NB4 (cell line): Measurements from ENCODE around the gene ZNF366.

Experiments
- DNase-seq: peaks from one replicate; pipeline ENCODE4 v3.0.0; 2010; ENCODE audit warnings: low read depth
- H3K4me3 ChIP-seq: one replicate; pipeline ENCODE4 v1.5.1; 2011; ENCODE audit warnings: mild to moderate bottlenecking, low read depth, low read length, moderate library complexity
- MYC ChIP-seq: IDR thresholded peaks from 2 replicates; pipeline ENCODE4 v1.6.1; 2011; ENCODE audit warnings: low read depth, low read length
- POLR2A ChIP-seq: IDR thresholded peaks from 2 replicates; pipeline ENCODE4 v1.6.1; 2011; ENCODE audit warnings: mild to moderate bottlenecking; ENCODE audit not compliant: insufficient read length; ENCODE audit errors: extremely low read depth
- TF ChIP-seq, protein P1 (sequence below): IDR thresholded peaks from 2 replicates; pipeline ENCODE4 v1.6.1; 2011; ENCODE audit warnings: low read depth, low read length
- TF ChIP-seq, protein P2 (sequence below): IDR thresholded peaks from one replicate; pipeline ENCODE4 v1.5.1; 2012; ENCODE audit warnings: low read depth, low read length

ZNF366 gene

DNA sequence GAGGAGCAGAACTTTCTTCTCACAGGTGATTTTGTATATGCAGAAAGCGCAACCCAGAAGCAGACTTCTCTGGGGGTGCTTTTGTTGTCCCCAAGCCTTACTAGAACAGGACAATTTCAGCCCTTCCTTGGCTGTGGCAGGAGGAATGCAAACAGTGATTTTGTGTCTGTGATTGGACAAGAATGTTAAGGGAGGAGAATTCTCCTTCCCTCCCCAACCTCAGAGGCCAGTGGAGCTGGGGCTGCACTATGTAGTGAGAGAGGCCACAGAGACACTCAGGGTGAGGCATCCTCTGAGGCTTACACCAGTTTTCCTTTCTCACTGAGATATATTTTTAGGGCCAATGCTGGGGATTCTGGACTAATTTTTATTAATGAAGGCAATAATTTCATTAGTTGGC, 58.8 kb downstream of the ZNF366 start:
- DNase-seq = no peak
- TF ChIP-seq POLR2A (no peak), MYC (no peak)
- TF ChIP-seq, protein P1, sequence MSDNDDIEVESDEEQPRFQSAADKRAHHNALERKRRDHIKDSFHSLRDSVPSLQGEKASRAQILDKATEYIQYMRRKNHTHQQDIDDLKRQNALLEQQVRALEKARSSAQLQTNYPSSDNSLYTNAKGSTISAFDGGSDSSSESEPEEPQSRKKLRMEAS = no peak
- no peak overlapping the region for H3K4me3 ChIP-seq

DNA sequence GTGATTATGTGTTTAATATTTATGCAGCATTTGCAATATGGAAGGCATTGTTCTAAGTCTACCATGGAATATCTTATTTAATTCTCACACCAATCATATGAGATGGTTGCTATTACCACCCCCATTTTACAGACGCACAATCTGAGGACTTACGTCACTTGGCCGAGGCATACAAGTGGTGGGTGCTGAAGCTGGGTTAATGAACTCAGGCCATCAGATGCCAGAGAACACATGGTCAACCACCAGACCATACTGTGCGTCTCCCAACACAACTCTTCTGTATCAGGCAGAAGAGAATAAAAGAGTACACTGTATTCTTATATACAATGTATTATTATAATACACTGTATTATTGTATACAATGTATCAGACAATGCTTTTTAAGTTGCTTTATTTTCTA, 59.5 kb downstream of the ZNF366 start:
- H3K4me3 ChIP-seq = no peak overlapping the region
- no peak for DNase-seq
- TF ChIP-seq MYC (no peak), POLR2A (no peak)
- TF ChIP-seq, protein P2, sequence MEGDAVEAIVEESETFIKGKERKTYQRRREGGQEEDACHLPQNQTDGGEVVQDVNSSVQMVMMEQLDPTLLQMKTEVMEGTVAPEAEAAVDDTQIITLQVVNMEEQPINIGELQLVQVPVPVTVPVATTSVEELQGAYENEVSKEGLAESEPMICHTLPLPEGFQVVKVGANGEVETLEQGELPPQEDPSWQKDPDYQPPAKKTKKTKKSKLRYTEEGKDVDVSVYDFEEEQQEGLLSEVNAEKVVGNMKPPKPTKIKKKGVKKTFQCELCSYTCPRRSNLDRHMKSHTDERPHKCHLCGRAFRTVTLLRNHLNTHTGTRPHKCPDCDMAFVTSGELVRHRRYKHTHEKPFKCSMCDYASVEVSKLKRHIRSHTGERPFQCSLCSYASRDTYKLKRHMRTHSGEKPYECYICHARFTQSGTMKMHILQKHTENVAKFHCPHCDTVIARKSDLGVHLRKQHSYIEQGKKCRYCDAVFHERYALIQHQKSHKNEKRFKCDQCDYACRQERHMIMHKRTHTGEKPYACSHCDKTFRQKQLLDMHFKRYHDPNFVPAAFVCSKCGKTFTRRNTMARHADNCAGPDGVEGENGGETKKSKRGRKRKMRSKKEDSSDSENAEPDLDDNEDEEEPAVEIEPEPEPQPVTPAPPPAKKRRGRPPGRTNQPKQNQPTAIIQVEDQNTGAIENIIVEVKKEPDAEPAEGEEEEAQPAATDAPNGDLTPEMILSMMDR = no peak
- TF ChIP-seq, protein P1 = no peak

DNA sequence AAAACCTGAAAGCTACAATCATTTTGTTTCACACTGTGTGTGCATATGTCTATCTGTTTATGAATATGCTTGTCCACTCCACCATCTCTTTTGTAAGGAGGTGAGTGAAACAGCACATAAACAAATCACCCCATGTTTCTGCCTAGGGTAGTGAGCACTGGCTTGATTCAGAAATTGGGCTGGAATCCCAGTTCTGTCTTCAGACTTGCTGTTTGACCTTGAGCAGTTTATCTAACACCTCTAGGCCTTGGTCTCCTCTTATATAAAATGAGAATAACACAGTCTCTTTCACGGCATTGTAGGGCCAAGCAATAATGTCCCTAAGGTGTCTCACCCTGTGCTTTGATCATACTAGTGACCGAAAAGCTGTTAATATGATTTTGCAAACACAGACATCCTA, 61.2 kb downstream of the ZNF366 start:
- H3K4me3 ChIP-seq = no peak overlapping the region
- DNase-seq = no peak
- TF ChIP-seq MYC (no peak), POLR2A (no peak)
- TF ChIP-seq, protein P2 = no peak
- TF ChIP-seq, protein P1 = no peak

DNA sequence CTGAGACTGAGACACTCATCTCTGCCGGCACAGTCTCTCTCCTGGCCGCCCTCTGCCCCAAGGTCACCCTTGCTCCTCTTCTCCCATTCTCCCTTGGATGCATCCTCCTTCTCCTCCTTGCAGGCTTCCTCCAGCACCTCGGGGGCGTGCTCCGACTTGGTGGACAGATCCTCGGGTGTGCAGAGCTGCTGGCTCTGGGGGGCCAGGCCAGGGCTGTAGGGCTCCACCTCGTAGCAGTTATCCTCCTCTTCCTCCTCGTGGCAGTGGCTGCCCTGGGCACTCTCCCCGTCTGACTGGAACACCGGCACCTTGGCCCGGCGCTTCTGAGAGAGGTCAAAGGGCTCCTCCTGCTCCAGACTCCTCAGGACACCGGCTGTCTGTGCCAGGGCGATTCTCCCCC, 63.3 kb downstream of the ZNF366 start:
- H3K4me3 ChIP-seq = no peak overlapping the region
- no peak for DNase-seq
- TF ChIP-seq MYC = no peak
- TF ChIP-seq, protein P2 = no peak
- TF ChIP-seq, protein P1 = no peak
- no peak for TF ChIP-seq POLR2A

DNA sequence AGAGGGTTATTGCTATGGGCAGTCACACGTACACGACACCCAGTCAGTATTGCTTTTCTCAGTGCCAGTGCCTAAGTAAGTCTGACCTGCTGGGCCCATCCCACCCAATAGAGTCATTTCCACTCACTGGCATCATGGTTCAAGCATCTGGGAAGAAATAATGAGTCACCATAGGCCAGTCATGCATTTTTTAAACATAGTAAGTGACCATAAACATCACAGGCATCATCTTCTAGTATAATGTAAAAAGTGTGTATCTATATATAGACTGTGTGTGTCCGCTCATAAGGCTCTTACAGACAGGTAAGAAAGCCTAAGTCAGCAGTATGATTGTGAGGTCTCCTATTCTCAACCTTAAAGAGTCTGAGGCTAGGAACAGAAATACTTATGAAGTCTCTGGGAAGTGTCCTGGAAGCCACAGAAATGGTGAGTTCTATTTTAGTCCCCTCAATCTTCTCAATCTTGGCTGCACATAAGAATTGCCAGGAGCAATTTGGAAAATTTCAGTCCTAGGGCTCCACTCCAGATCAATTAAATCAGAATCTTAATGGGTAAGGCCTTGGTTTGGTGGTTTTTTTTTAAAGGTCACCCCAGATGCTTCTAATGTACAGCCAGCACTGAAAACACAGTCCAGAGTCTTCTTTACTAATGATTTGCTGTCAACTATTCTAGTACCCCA, 65.2 kb downstream of the ZNF366 start:
- no peak for DNase-seq
- TF ChIP-seq, protein P1 = no peak
- TF ChIP-seq MYC = no peak
- TF ChIP-seq, protein P2 = no peak
- TF ChIP-seq POLR2A = no peak
- H3K4me3 ChIP-seq = no peak overlapping the region

DNA sequence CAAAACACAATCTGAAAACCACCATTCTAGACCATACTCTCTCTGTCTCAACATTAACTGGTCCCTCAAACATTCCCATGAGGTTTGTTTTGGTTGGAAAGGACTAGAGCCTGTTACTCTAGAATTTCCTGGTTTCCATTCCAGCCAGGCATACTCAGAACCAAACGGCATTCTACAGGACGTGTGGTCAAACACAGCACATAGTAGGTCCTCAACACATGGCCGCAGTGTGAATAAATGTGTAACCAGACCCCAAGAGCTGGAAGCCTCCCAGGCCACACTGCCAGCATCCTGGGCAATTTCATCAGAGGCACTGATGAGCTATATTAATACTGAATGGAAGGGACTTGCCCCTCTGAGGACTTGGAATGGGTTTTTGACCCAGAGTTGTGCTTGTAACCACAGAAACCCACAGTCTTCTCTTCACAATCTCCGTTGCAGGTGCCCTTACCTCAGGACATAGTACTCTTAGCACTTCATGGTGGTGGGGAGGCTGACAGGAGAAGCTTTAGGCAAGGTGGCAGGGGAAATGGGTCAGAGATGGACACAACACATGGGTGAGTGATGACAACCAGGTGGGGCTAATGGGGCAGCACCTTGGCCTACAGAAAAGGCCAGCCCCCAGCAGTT, 66.0 kb downstream of the ZNF366 start:
- TF ChIP-seq, protein P1 = no peak
- TF ChIP-seq MYC = no peak
- TF ChIP-seq, protein P2 = no peak
- TF ChIP-seq POLR2A = no peak
- DNase-seq = no peak
- no peak overlapping the region for H3K4me3 ChIP-seq
